Upper lobe of left lung (tissue), 6 donors: ENCODE measurements around the gene PCSK6. TPM values are rescaled to one million over a fixed set of nuclear protein-coding genes. Genes with fewer than 3 reads are reported as not detected.
"Not testable (repeated sequence)": the region's sequence is repeated elsewhere in the genome, so short reads cannot be mapped to it uniquely, and the experiment has no call there.

ENCODE experiments used
- ATAC-seq, 2 donors: fragments of 200-7000 bp; cut with Tn5 transposase; one replicate each; pipeline ENCODE4 v1.9.1; 2022; ENCODE audit warnings: mild to moderate bottlenecking in 2 of 2, moderate library complexity in 2 of 2; ENCODE audit not compliant: low FRiP score in 2 of 2
- DNase-seq, 2 donors: peaks; one replicate each; pipeline ENCODE4 v3.0.0-alpha.2; 2019 to 2020
- H3K27ac ChIP-seq, 4 donors: fragments of 200-600 bp; sonication (generic); one replicate each; pipeline ENCODE4 v1.5.1; 2016 to 2019
- H3K27me3 ChIP-seq, 4 donors: fragments of 200-600 bp; sonication (generic); one replicate each; pipeline ENCODE4 v1.5.1; 2017 to 2019
- H3K36me3 ChIP-seq, 4 donors: fragments of 200-600 bp; sonication (generic); one replicate each; pipeline ENCODE4 v1.5.1; 2016 to 2019
- H3K4me1 ChIP-seq, 4 donors: fragments of 200-600 bp; sonication (generic); one replicate each; pipeline ENCODE4 v1.5.1; 2018 to 2019
- H3K4me3 ChIP-seq, 4 donors: fragments of 200-600 bp; sonication (generic); one replicate each; pipeline ENCODE4 v1.5.1; 2017 to 2019; ENCODE audit warnings: mild to moderate bottlenecking in 2 of 4, moderate library complexity in 1 of 4
- H3K9me3 ChIP-seq, 4 donors: fragments of 200-600 bp; sonication (generic); one replicate each; pipeline ENCODE4 v1.5.1; 2018 to 2019
- CTCF ChIP-seq, 6 experiments: fragments of 450-650 bp in 4 of 6; fragments of 200-600 bp in 2 of 6; sonication (generic) in 2 of 6; IDR thresholded peaks; one replicate each; pipeline ENCODE4 v1.5.1; 2016 to 2019; ENCODE audit warnings: antibody characterized with exemption in 6 of 6
- EP300 ChIP-seq, 4 donors: sonication (generic); formaldehyde crosslinking; IDR thresholded peaks; one replicate each; pipeline ENCODE4 v1.5.1; 2017; ENCODE audit warnings: antibody characterized with exemption in 4 of 4, control low read depth in 2 of 4
- POLR2A ChIP-seq, 4 donors: fragments of 450-650 bp; IDR thresholded peaks; one replicate each; pipeline ENCODE4 v1.5.1; 2016 to 2017; ENCODE audit warnings: antibody characterized with exemption in 4 of 4, mild to moderate bottlenecking in 2 of 4
- POLR2AphosphoS5 ChIP-seq, 2 donors: sonication (generic); formaldehyde crosslinking; IDR thresholded peaks; one replicate each; pipeline ENCODE4 v1.5.1; 2017; ENCODE audit warnings: antibody characterized with exemption in 2 of 2
- WGBS, 2 donors: methylation state at CpG; one replicate each; pipeline ENCODE4 v1.1.5; 2017 to 2018; 5-methylcytosine and 5-hydroxymethylcytosine counted together
- total RNA-seq, 6 donors: library from RNA; depleted of rRNA in 4 of 6; stranded (reverse); fragments of >200 nt in 4 of 6; gene quantifications; one replicate each; pipeline versions ENCODE4 v1.1.0 to v1.2.1, GENCODE V29; 2016 to 2021
- donor health status: DM: no; HTN: no; CAD: no; lungs with moderate emphysema.
- donor health status: DM: no; HTN: yes; CAD: no; lungs with severe emphysema.

Gene PCSK6
- total RNA-seq, 6 donors from 2014 or later = 3.1 to 24.4 (median 5.5) TPM

GRCh38 chr15:101406526-101407195 lies 82.8 kb downstream of the PCSK6 start:
- ATAC-seq (no peak), DNase-seq (no peak)
- no peaks in the 10 kb centered on the region for H3K36me3 ChIP-seq
- no peaks in the 10 kb centered on the region for H3K9me3 ChIP-seq
- H3K27me3 ChIP-seq = no peaks in the 10 kb centered on the region
- H3K4me1 ChIP-seq = no peaks in the 10 kb centered on the region
- no peak overlapping the region for H3K27ac ChIP-seq
- TF ChIP-seq POLR2AphosphoS5 (IDR thresholded peaks at IDR 0.05) (no peak), EP300 (IDR thresholded peaks at IDR 0.05) (no peak), CTCF (IDR thresholded peaks at IDR 0.05) (no peak), POLR2A (IDR thresholded peaks at IDR 0.05) (no peak)
- no peak overlapping the region for H3K4me3 ChIP-seq
- WGBS, 2 donors = 88 to 90% methylated on average over 13 to 20 of the region's 20 CpGs

GRCh38 chr15:101406036-101406435 lies 83.5 kb downstream of the PCSK6 start:
- Histone ChIP-seq H3K4me1 (no peaks in the 10 kb centered on the region), H3K36me3 (no peaks in the 10 kb centered on the region), H3K9me3 (no peaks in the 10 kb centered on the region), H3K27ac (no peak overlapping the region), H3K27me3 (no peaks in the 10 kb centered on the region), H3K4me3 (no peak overlapping the region)
- DNase-seq = no peak
- no peak for ATAC-seq
- 83 to 90% methylated on average over 12 of the region's 12 CpGs for WGBS, 2 donors
- TF ChIP-seq EP300 (IDR thresholded peaks at IDR 0.05) = no peak

- TF ChIP-seq POLR2A (IDR thresholded peaks at IDR 0.05) (no peak), EP300 (IDR thresholded peaks at IDR 0.05) (no peak), CTCF (IDR thresholded peaks at IDR 0.05) (no peak), POLR2AphosphoS5 (IDR thresholded peaks at IDR 0.05) (no peak)
- no peak overlapping the region for H3K4me3 ChIP-seq
- no peaks in the 10 kb centered on the region for H3K9me3 ChIP-seq
- H3K4me1 ChIP-seq = no peaks in the 10 kb centered on the region
- no peak for ATAC-seq
- H3K36me3 ChIP-seq = no peaks in the 10 kb centered on the region
- DNase-seq = no peak
- H3K27ac ChIP-seq = no peak overlapping the region
- WGBS, 2 donors = 88 to 98% methylated on average over 5 to 6 of the region's 6 CpGs
- no peaks in the 10 kb centered on the region for H3K27me3 ChIP-seq
These were observed 85.3 kb downstream of the PCSK6 start for GRCh38 chr15:101404245-101404644.

- not testable (repeated sequence) for H3K27ac ChIP-seq, H3K27me3 ChIP-seq, H3K9me3 ChIP-seq, H3K4me1 ChIP-seq, H3K36me3 ChIP-seq, H3K4me3 ChIP-seq, ATAC-seq, DNase-seq
- WGBS, 2 donors = 77 to 80% methylated on average over 2 to 3 of the region's 4 CpGs
These were observed 86.6 kb downstream of the PCSK6 start for GRCh38 chr15:101402883-101403282.

- H3K27me3 ChIP-seq = no peaks in the 10 kb centered on the region
- H3K4me3 ChIP-seq = no peak overlapping the region
- TF ChIP-seq EP300 (IDR thresholded peaks at IDR 0.05) = no peak
- TF ChIP-seq POLR2AphosphoS5 (IDR thresholded peaks at IDR 0.05) = no peak
- no peak for TF ChIP-seq CTCF (IDR thresholded peaks at IDR 0.05)
- TF ChIP-seq POLR2A (IDR thresholded peaks at IDR 0.05) = no peak
- 85 to 97% methylated on average over 8 of the region's 8 CpGs for WGBS, 2 donors
- H3K36me3 ChIP-seq = no peaks in the 10 kb centered on the region
- no peaks in the 10 kb centered on the region for H3K4me1 ChIP-seq
- ATAC-seq (no peak), DNase-seq (no peak)
- H3K9me3 ChIP-seq = no peaks in the 10 kb centered on the region
- no peak overlapping the region for H3K27ac ChIP-seq
These were observed 88.2 kb downstream of the PCSK6 start for GRCh38 chr15:101401286-101401685.

GRCh38 chr15:101399431-101399830 lies 90.1 kb downstream of the PCSK6 start:
- no peak for ATAC-seq
- whole genome bisulfite sequencing, 2 donors = 60 to 68% methylated on average over 3 to 6 of the region's 6 CpGs
- no peak for TF ChIP-seq CTCF (IDR thresholded peaks at IDR 0.05)
- TF ChIP-seq POLR2A (IDR thresholded peaks at IDR 0.05) = no peak

More at GRCh38 chr15:101399431-101399830, 90.1 kb downstream of the PCSK6 start:
- no peaks in the 10 kb centered on the region for H3K4me1 ChIP-seq
- no peaks in the 10 kb centered on the region for H3K9me3 ChIP-seq
- H3K4me3 ChIP-seq = no peak overlapping the region
- no peak overlapping the region for H3K27ac ChIP-seq
- H3K27me3 ChIP-seq = no peaks in the 10 kb centered on the region
- H3K36me3 ChIP-seq = no peaks in the 10 kb centered on the region
- DNase-seq = no peak
